Uterus (tissue), 4 donors: ENCODE results near the gene IRGQ. TPM values are rescaled to one million over a fixed set of nuclear protein-coding genes. Genes with fewer than 3 reads are reported as not detected.

Source experiments
- DNase-seq, 2 donors: peaks; one replicate each; pipeline ENCODE4 v3.0.0-alpha.2; 2019 to 2020
- H3K27ac ChIP-seq, 2 donors: fragments of 200-600 bp; sonication (generic); 1 replicate in 1 of 2; 2 replicates in 1 of 2; pipeline ENCODE4 v1.5.1; 2016 to 2018
- H3K27me3 ChIP-seq, 2 donors: fragments of 200-600 bp; sonication (generic); one replicate each; pipeline ENCODE4 v1.5.1; 2018 to 2019; ENCODE audit warnings: control low read depth in 1 of 2
- H3K36me3 ChIP-seq, 2 donors: fragments of 200-600 bp; sonication (generic); one replicate each; pipeline ENCODE4 v1.5.1; 2019; ENCODE audit warnings: control low read depth in 1 of 2
- H3K4me1 ChIP-seq, 2 donors: fragments of 200-600 bp; sonication (generic); one replicate each; pipeline ENCODE4 v1.5.1; 2018 to 2019; ENCODE audit warnings: control low read depth in 1 of 2
- H3K4me3 ChIP-seq, 2 donors: fragments of 200-600 bp; sonication (generic); 1 replicate in 1 of 2; 2 replicates in 1 of 2; pipeline ENCODE4 v1.5.1; 2018 to 2019; ENCODE audit warnings: mild to moderate bottlenecking in 1 of 2
- H3K9me3 ChIP-seq, 2 donors: fragments of 200-600 bp; sonication (generic); one replicate each; pipeline ENCODE4 v1.5.1; 2019; ENCODE audit warnings: control low read depth in 1 of 2
- POLR2A ChIP-seq, 2 donors: fragments of 450-650 bp; IDR thresholded peaks; one replicate each; pipeline ENCODE4 v1.6.1; 2016; ENCODE audit warnings: antibody characterized with exemption in 2 of 2, mild to moderate bottlenecking in 1 of 2, moderate library complexity in 1 of 2
- intact Hi-C: fragments of 100-400 bp; cut with DNase I; formaldehyde crosslinking; loops from one replicate; pipeline ENCODE4 v1.15.1; 2023; ENCODE audit warnings: low total_unique reads
- total RNA-seq, 4 donors: library from RNA; depleted of rRNA in 3 of 4; stranded (reverse); fragments of >200 nt in 3 of 4; gene quantifications; one replicate each; pipeline versions ENCODE4 v1.1.0 to v1.2.4, GENCODE V29; 2014 to 2023
- TF ChIP-seq, protein P1 (sequence below), 4 experiments: fragments of 200-600 bp in 2 of 4; fragments of 450-650 bp in 2 of 4; sonication (generic) in 2 of 4; IDR thresholded peaks; one replicate each; pipeline ENCODE4 v1.5.1; 2016 to 2019; ENCODE audit warnings: antibody characterized with exemption in 4 of 4, mild to moderate bottlenecking in 2 of 4, moderate library complexity in 1 of 4
- donor health status: DM: yes; HTN: yes; CAD: no.

Gene IRGQ
- total RNA-seq, 4 donors from 2014 or later = 4.1 to 31.0 (median 17.2) TPM

GRCh38 chr19:43616306-43616705, 20.4 kb upstream of the IRGQ start:
- Histone ChIP-seq H3K27me3 (no peaks in the 10 kb centered on the region), H3K4me1 (peaks cover 0 to 5% of the 10 kb centered on the region in 2 donors), H3K9me3 (no peaks in the 10 kb centered on the region), H3K36me3 (no peaks in the 10 kb centered on the region), H3K27ac (no peak overlapping the region), H3K4me3 (no peak overlapping the region)
- TF ChIP-seq, protein P1, sequence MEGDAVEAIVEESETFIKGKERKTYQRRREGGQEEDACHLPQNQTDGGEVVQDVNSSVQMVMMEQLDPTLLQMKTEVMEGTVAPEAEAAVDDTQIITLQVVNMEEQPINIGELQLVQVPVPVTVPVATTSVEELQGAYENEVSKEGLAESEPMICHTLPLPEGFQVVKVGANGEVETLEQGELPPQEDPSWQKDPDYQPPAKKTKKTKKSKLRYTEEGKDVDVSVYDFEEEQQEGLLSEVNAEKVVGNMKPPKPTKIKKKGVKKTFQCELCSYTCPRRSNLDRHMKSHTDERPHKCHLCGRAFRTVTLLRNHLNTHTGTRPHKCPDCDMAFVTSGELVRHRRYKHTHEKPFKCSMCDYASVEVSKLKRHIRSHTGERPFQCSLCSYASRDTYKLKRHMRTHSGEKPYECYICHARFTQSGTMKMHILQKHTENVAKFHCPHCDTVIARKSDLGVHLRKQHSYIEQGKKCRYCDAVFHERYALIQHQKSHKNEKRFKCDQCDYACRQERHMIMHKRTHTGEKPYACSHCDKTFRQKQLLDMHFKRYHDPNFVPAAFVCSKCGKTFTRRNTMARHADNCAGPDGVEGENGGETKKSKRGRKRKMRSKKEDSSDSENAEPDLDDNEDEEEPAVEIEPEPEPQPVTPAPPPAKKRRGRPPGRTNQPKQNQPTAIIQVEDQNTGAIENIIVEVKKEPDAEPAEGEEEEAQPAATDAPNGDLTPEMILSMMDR (IDR thresholded peaks at IDR 0.05) = no peak
- no peak for TF ChIP-seq POLR2A (IDR thresholded peaks at IDR 0.05)
- intact Hi-C loops = no loop called here
- no peak for DNase-seq

- H3K27me3 ChIP-seq = no peaks in the 10 kb centered on the region
- no peaks in the 10 kb centered on the region for H3K36me3 ChIP-seq
- no peak for DNase-seq
- H3K27ac ChIP-seq = no peak overlapping the region
- no peaks in the 10 kb centered on the region for H3K4me1 ChIP-seq
- TF ChIP-seq POLR2A (IDR thresholded peaks at IDR 0.05) = no peak
- TF ChIP-seq, protein P1 (IDR thresholded peaks at IDR 0.05) = no peak
- no peak overlapping the region for H3K4me3 ChIP-seq
- H3K9me3 ChIP-seq = no peaks in the 10 kb centered on the region
- intact Hi-C loops = no loop called here
Measured at GRCh38 chr19:43612374-43612773, 16.4 kb upstream of the IRGQ start.

DNA sequence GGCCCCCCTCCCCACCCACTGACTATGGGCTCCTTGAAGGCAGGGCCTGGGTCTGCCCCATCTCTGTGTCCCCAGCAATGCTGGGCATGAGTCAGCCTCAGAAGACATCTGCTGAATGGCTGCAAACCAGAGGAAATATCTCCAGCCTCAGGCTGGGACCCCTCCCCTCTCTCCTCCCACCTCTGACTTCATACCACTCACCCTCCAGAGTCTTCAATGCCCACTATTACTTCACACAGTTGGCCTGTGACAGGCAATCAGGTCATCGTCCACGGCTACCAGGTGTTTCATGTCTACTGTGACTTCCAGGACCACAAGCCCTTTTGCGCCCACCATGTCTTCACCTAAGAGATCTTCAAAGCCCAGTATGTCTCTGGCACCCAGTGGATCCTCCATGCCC, 15.9 kb upstream of the IRGQ start, which contains the start of gene SRRM5:
Gene SRRM5 (plus strand): TSS at position 301 of the 400 bp plus-strand sequence. CDS start 34 bp downstream, at position 335.
- no peak within 1 kb of the TSS for H3K4me3 ChIP-seq
- intact Hi-C loops = no loop called here
- DNase-seq = no peak
- no peaks in the 10 kb centered on the region for H3K9me3 ChIP-seq
- no peaks in the 10 kb centered on the region for H3K36me3 ChIP-seq
- H3K27ac ChIP-seq = no peak within 1 kb of the TSS
- TF ChIP-seq POLR2A (IDR thresholded peaks at IDR 0.05) = no peak
- TF ChIP-seq, protein P1 (IDR thresholded peaks at IDR 0.05) = no peak
- no peaks in the 10 kb centered on the region for H3K27me3 ChIP-seq
- H3K4me1 ChIP-seq = no peaks in the 10 kb centered on the region

GRCh38 chr19:43610493-43610892, 14.6 kb upstream of the IRGQ start:
- DNase-seq = no peak
- Histone ChIP-seq H3K9me3 (no peaks in the 10 kb centered on the region), H3K4me3 (no peak overlapping the region), H3K36me3 (no peaks in the 10 kb centered on the region), H3K27me3 (no peaks in the 10 kb centered on the region), H3K4me1 (no peaks in the 10 kb centered on the region), H3K27ac (no peak overlapping the region)
- TF ChIP-seq, protein P1 (IDR thresholded peaks at IDR 0.05) = no peak
- no peak for TF ChIP-seq POLR2A (IDR thresholded peaks at IDR 0.05)
- intact Hi-C loops = no loop called here

GRCh38 chr19:43609872-43610271, 13.9 kb upstream of the IRGQ start:
- Histone ChIP-seq H3K27ac (no peak overlapping the region), H3K27me3 (no peaks in the 10 kb centered on the region), H3K4me3 (no peak overlapping the region), H3K36me3 (no peaks in the 10 kb centered on the region), H3K4me1 (no peaks in the 10 kb centered on the region), H3K9me3 (no peaks in the 10 kb centered on the region)
- no peak for DNase-seq
- no peak for TF ChIP-seq POLR2A (IDR thresholded peaks at IDR 0.05)
- TF ChIP-seq, protein P1 (IDR thresholded peaks at IDR 0.05) = no peak
- intact Hi-C loops = no loop called here
